Mesendoderm (in vitro differentiated cells): ENCODE data around the gene HS1BP3.

Experiments
- DNase-seq: peaks from one replicate; pipeline ENCODE4 v3.0.0; 2013
- H2AK5ac ChIP-seq: 2 replicates; pipeline ENCODE4 v1.6.1; 2013; ENCODE audit warnings: low read length, inconsistent platforms
- H2BK120ac ChIP-seq: 2 replicates; pipeline ENCODE4 v1.6.1; 2013; ENCODE audit warnings: low read depth, mild to moderate bottlenecking, low read length, moderate library complexity, mixed read lengths
- H2BK15ac ChIP-seq: replicated peaks from 2 replicates; pipeline ENCODE4 v1.6.1; 2013; ENCODE audit warnings: low read depth, mild to moderate bottlenecking, moderate library complexity
- H2BK5ac ChIP-seq: 2 replicates; pipeline ENCODE4 v1.6.1; 2013; ENCODE audit warnings: low read length, inconsistent platforms
- H3K18ac ChIP-seq: 2 replicates; pipeline ENCODE4 v1.6.1; 2013; ENCODE audit warnings: mild to moderate bottlenecking, low read length, mixed read lengths
- H3K23ac ChIP-seq: one replicate; pipeline ENCODE4 v1.6.1; 2013; ENCODE audit warnings: low read length
- H3K27ac ChIP-seq: 2 replicates; pipeline ENCODE4 v1.5.1; 2013; ENCODE audit warnings: low read depth, mild to moderate bottlenecking, inconsistent platforms, low read length, moderate library complexity
- H3K27me3 ChIP-seq: 2 replicates; pipeline ENCODE4 v1.6.1; 2013; ENCODE audit warnings: low read length, control low read depth, mild to moderate bottlenecking, inconsistent platforms; ENCODE audit not compliant: insufficient read depth, poor library complexity
- H3K36me3 ChIP-seq: 2 replicates; pipeline ENCODE4 v1.6.1; 2013; ENCODE audit warnings: low read length, inconsistent platforms; ENCODE audit not compliant: control insufficient read depth, insufficient read depth
- H3K4ac ChIP-seq: one replicate; pipeline ENCODE4 v1.6.1; 2013; ENCODE audit warnings: low read depth, mild to moderate bottlenecking, low read length, moderate library complexity
- H3K4me1 ChIP-seq: 2 replicates; pipeline ENCODE4 v1.6.1; 2013; ENCODE audit warnings: low read depth, low read length, inconsistent platforms; ENCODE audit not compliant: control insufficient read depth
- H3K4me2 ChIP-seq: 2 replicates; pipeline ENCODE4 v1.6.1; 2013; ENCODE audit warnings: low read length
- H3K4me3 ChIP-seq: 2 replicates; pipeline ENCODE4 v1.5.1; 2013; ENCODE audit warnings: mild to moderate bottlenecking, low read length
- H3K56ac ChIP-seq: one replicate; pipeline ENCODE4 v1.6.1; 2013; ENCODE audit warnings: low read length
- H3K79me1 ChIP-seq: 2 replicates; pipeline ENCODE4 v1.6.1; 2013; ENCODE audit warnings: low read length, inconsistent platforms
- H3K79me2 ChIP-seq: 2 replicates; pipeline ENCODE4 v1.6.1; 2013; ENCODE audit warnings: mild to moderate bottlenecking, low read length; ENCODE audit not compliant: control insufficient read depth, insufficient read depth
- H3K9ac ChIP-seq: 2 replicates; pipeline ENCODE4 v1.6.1; 2013; ENCODE audit warnings: low read length, inconsistent platforms
- H4K5ac ChIP-seq: one replicate; pipeline ENCODE4 v1.6.1; 2013; ENCODE audit warnings: low read length
- H4K8ac ChIP-seq: one replicate; pipeline ENCODE4 v1.6.1; 2013; ENCODE audit warnings: low read depth, mild to moderate bottlenecking, control low read depth, low read length, moderate library complexity
- WGBS: extraction: QIAGEN DNeasy Blood & Tissue Kit; methylation state at CpG from one replicate; pipeline ENCODE4 v1.1.7; 2013; ENCODE audit warnings: low lambda C conversion rate, missing lambda C conversion rate; ENCODE audit not compliant: insufficient coverage; ENCODE audit errors: extremely low coverage; 5-methylcytosine and 5-hydroxymethylcytosine counted together

Gene HS1BP3

DNA sequence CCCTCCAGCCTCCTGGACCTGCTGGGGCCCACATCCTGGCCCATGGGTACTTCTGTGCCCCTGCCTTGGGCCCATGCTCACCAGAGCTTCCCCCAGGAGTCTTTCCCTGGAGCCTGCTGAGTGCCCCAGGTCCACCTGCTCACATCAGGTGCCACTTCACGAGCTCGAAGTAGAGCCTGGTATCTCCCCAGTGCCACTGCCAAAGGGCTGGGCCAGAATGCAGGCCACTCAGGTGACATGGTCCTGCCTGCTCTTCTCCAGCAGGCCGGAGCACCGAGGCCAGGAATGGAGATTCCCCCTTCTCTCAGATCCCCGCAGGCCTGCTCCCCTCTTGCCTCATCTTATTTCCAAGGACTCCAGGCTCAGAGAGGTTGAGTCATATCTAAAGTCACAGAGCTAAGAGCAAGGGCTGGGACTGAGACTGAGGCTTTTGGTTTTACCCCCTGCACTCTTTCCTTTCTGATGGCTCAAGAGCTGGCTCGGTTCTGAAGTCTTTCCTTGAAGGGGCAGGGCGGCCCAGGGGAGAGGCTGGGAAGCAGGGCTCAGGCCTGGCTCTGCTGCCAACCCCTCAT lies 79.2 kb downstream of the HS1BP3 start:
- H3K4me2 ChIP-seq, result no peak overlapping the region
- no peaks in the 10 kb centered on the region for H3K27me3 ChIP-seq
- H3K4me3 ChIP-seq, result no peak overlapping the region
- no peaks in the 10 kb centered on the region for H3K79me2 ChIP-seq
- H2BK15ac ChIP-seq, result no peak overlapping the region
- H2BK120ac ChIP-seq, result no peak overlapping the region
- H4K8ac ChIP-seq, result no peak overlapping the region
- H2AK5ac ChIP-seq, result no peak overlapping the region
- no peak overlapping the region for H2BK5ac ChIP-seq
- H3K56ac ChIP-seq, result no peak overlapping the region
- H3K27ac ChIP-seq, result no peak overlapping the region
- H3K18ac ChIP-seq, result no peak overlapping the region
- H4K5ac ChIP-seq, result no peak overlapping the region
- no CpG with 5 or more reads among the region's 7 CpGs for WGBS
- H3K79me1 ChIP-seq, result no peaks in the 10 kb centered on the region
- no peak overlapping the region for H3K9ac ChIP-seq
- H3K36me3 ChIP-seq, result no peaks in the 10 kb centered on the region
- no peak overlapping the region for H3K23ac ChIP-seq
- H3K4ac ChIP-seq, result no peak overlapping the region
- peaks cover 7% of the 10 kb centered on the region for H3K4me1 ChIP-seq
- no peak for DNase-seq

GRCh38 chr2:20571231-20571630 lies 79.7 kb downstream of the HS1BP3 start:
- WGBS, result no CpG with 5 or more reads among the region's 10 CpGs
- H3K27ac ChIP-seq, result no peak overlapping the region
- no peaks in the 10 kb centered on the region for H3K79me2 ChIP-seq

DNA sequence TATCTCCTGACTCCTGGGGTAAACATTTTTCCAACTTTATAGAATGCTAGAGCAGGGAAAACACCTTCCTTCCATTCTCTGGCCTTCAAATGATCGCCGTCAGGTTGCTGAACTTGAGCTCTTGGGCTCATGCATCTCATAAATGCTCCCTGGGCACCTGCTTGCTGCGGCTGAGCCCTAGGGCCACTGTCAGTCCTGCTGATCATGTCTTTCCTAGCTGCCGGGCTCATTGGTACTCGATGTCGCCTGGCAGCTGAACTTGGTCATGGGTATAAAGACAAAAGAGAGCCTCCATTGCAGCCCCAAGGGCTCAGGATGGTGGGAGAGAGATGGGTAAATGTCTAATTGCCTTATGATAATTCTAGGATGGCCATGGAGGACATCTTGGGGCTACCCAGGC lies 80.6 kb downstream of the HS1BP3 start:
- no peak overlapping the region for H2BK15ac ChIP-seq
- H2BK5ac ChIP-seq, result no peak overlapping the region
- no peak overlapping the region for H3K23ac ChIP-seq
- no peak for DNase-seq
- no peak overlapping the region for H4K5ac ChIP-seq
- WGBS, result no CpG with 5 or more reads among the region's 6 CpGs
- no peak overlapping the region for H2BK120ac ChIP-seq
- no peak overlapping the region for H3K9ac ChIP-seq
- no peaks in the 10 kb centered on the region for H3K27me3 ChIP-seq
- H3K27ac ChIP-seq, result no peak overlapping the region
- H3K4me1 ChIP-seq, result peaks cover 7% of the 10 kb centered on the region
- no peak overlapping the region for H3K4me2 ChIP-seq
- H3K79me1 ChIP-seq, result no peaks in the 10 kb centered on the region
- H2AK5ac ChIP-seq, result no peak overlapping the region
- H3K4ac ChIP-seq, result no peak overlapping the region
- no peak overlapping the region for H4K8ac ChIP-seq
- H3K4me3 ChIP-seq, result no peak overlapping the region
- no peaks in the 10 kb centered on the region for H3K79me2 ChIP-seq
- H3K56ac ChIP-seq, result no peak overlapping the region
- H3K36me3 ChIP-seq, result no peaks in the 10 kb centered on the region
- no peak overlapping the region for H3K18ac ChIP-seq

More at GRCh38 chr2:20571231-20571630, 79.7 kb downstream of the HS1BP3 start:
- H2AK5ac ChIP-seq, result no peak overlapping the region
- H3K56ac ChIP-seq, result no peak overlapping the region
- H3K4ac ChIP-seq, result no peak overlapping the region
- no peak overlapping the region for H3K23ac ChIP-seq
- H3K27me3 ChIP-seq, result no peaks in the 10 kb centered on the region
- H3K9ac ChIP-seq, result no peak overlapping the region
- no peak overlapping the region for H3K4me2 ChIP-seq
- DNase-seq, result no peak
- no peaks in the 10 kb centered on the region for H3K79me1 ChIP-seq
- H3K4me3 ChIP-seq, result no peak overlapping the region
- H2BK5ac ChIP-seq, result no peak overlapping the region
- peaks cover 7% of the 10 kb centered on the region for H3K4me1 ChIP-seq
- H2BK120ac ChIP-seq, result no peak overlapping the region
- no peak overlapping the region for H4K5ac ChIP-seq
- no peaks in the 10 kb centered on the region for H3K36me3 ChIP-seq
- no peak overlapping the region for H4K8ac ChIP-seq
- H3K18ac ChIP-seq, result no peak overlapping the region
- H2BK15ac ChIP-seq, result no peak overlapping the region

- no peak overlapping the region for H2BK120ac ChIP-seq
- no peaks in the 10 kb centered on the region for H3K36me3 ChIP-seq
- H3K18ac ChIP-seq, result peak overlapping the region; percentile 15
- H3K9ac ChIP-seq, result no peak overlapping the region
- no peaks in the 10 kb centered on the region for H3K79me1 ChIP-seq
- no peak overlapping the region for H3K4me3 ChIP-seq
- no peak overlapping the region for H2BK15ac ChIP-seq
- H3K79me2 ChIP-seq, result no peaks in the 10 kb centered on the region
- peaks cover 7% of the 10 kb centered on the region for H3K4me1 ChIP-seq
- no peaks in the 10 kb centered on the region for H3K27me3 ChIP-seq
- no peak overlapping the region for H2BK5ac ChIP-seq
- H3K23ac ChIP-seq, result no peak overlapping the region
- H3K56ac ChIP-seq, result peak overlapping the region; percentile 49
- H4K5ac ChIP-seq, result no peak overlapping the region
- no peak overlapping the region for H3K4me2 ChIP-seq
- no peak for DNase-seq
- H3K4ac ChIP-seq, result no peak overlapping the region
- no peak overlapping the region for H4K8ac ChIP-seq
- no peak overlapping the region for H3K27ac ChIP-seq
- WGBS, result no CpG with 5 or more reads among the region's 7 CpGs
- H2AK5ac ChIP-seq, result no peak overlapping the region
Measured at GRCh38 chr2:20569464-20570223, 81.3 kb downstream of the HS1BP3 start.

GRCh38 chr2:20568501-20569463 lies 82.1 kb downstream of the HS1BP3 start:
- no peak overlapping the region for H4K5ac ChIP-seq
- no peak overlapping the region for H3K9ac ChIP-seq
- no peak overlapping the region for H3K4me2 ChIP-seq
- no CpG with 5 or more reads among the region's 13 CpGs for WGBS
- H3K79me1 ChIP-seq, result no peaks in the 10 kb centered on the region
- no peak overlapping the region for H3K23ac ChIP-seq
- H3K27ac ChIP-seq, result no peak overlapping the region
- H3K79me2 ChIP-seq, result no peaks in the 10 kb centered on the region
- H3K27me3 ChIP-seq, result no peaks in the 10 kb centered on the region
- H2AK5ac ChIP-seq, result no peak overlapping the region
- H3K4me3 ChIP-seq, result no peak overlapping the region
- no peaks in the 10 kb centered on the region for H3K36me3 ChIP-seq
- peaks cover 7% of the 10 kb centered on the region for H3K4me1 ChIP-seq
- no peak overlapping the region for H3K56ac ChIP-seq
- peak overlapping the region; percentile 1 for H2BK120ac ChIP-seq
- peak overlapping the region; percentile 23 for H3K18ac ChIP-seq
- H2BK15ac ChIP-seq, result no peak overlapping the region
- no peak for DNase-seq
- H2BK5ac ChIP-seq, result no peak overlapping the region
- peak overlapping the region; percentile 89 for H3K4ac ChIP-seq
- no peak overlapping the region for H4K8ac ChIP-seq
